Breast epithelium (tissue), 4 donors: ENCODE results near the gene KRT31. TPM values are rescaled to one million over a fixed set of nuclear protein-coding genes. Genes with fewer than 3 reads are reported as not detected.
"Not testable (repeated sequence)": the region's sequence is repeated elsewhere in the genome, so short reads cannot be mapped to it uniquely, and the experiment has no call there.

Source experiments
- DNase-seq, 2 donors: peaks; one replicate each; pipeline ENCODE4 v3.0.0-alpha.2; 2019; ENCODE audit warnings: low spot score in 2 of 2
- H3K27ac ChIP-seq, 2 donors: fragments of 200-600 bp; sonication (generic) in 1 of 2; one replicate each; pipeline ENCODE4 v1.5.1; 2016 to 2019; ENCODE audit warnings: mild to moderate bottlenecking in 1 of 2
- H3K27me3 ChIP-seq, 2 donors: fragments of 200-600 bp; sonication (generic) in 1 of 2; one replicate each; pipeline versions ENCODE4 v1.5.1 to v1.6.0; 2017 to 2019; ENCODE audit warnings: control low read depth in 1 of 2, mild to moderate bottlenecking in 1 of 2
- H3K36me3 ChIP-seq: fragments of 200-600 bp; one replicate; pipeline ENCODE4 v1.5.1; 2019
- H3K4me1 ChIP-seq, 2 donors: fragments of 200-600 bp; sonication (generic); one replicate each; pipeline ENCODE4 v1.5.1; 2016 to 2019; ENCODE audit warnings: control low read depth in 1 of 2
- H3K4me3 ChIP-seq, 3 donors: fragments of 200-600 bp; sonication (generic); 1 replicate in 2 of 3; 2 replicates in 1 of 3; pipeline ENCODE4 v1.5.1; 2016 to 2019; ENCODE audit warnings: mild to moderate bottlenecking in 3 of 3, moderate library complexity in 2 of 3
- H3K9me3 ChIP-seq, 2 donors: fragments of 200-600 bp; sonication (generic) in 1 of 2; one replicate each; pipeline ENCODE4 v1.5.1; 2016 to 2019; ENCODE audit warnings: control low read depth in 1 of 2
- CTCF ChIP-seq, 3 donors: fragments of 450-650 bp; IDR thresholded peaks; one replicate each; pipeline ENCODE4 v1.5.1; 2016 to 2017; ENCODE audit warnings: antibody characterized with exemption in 3 of 3, mild to moderate bottlenecking in 3 of 3, moderate library complexity in 3 of 3
- POLR2A ChIP-seq: fragments of 450-650 bp; IDR thresholded peaks from one replicate; pipeline ENCODE4 v1.6.1; 2016; ENCODE audit warnings: antibody characterized with exemption, mild to moderate bottlenecking, moderate library complexity
- POLR2AphosphoS5 ChIP-seq, 3 donors: sonication (generic); formaldehyde crosslinking; IDR thresholded peaks; one replicate each; pipeline ENCODE4 v1.6.1; 2017; ENCODE audit warnings: antibody characterized with exemption in 3 of 3
- intact Hi-C: fragments of 100-400 bp; cut with DNase I; formaldehyde crosslinking; loops from one replicate; pipeline ENCODE4 v1.15.1; 2023; ENCODE audit warnings: low total_unique reads
- total RNA-seq, 3 donors: library from RNA; depleted of rRNA; stranded (reverse); fragments of >200 nt; gene quantifications; one replicate each; pipeline ENCODE4 v1.1.0, GENCODE V29; 2016

KRT31 gene
- total RNA-seq, 3 donors from 2014 or later: not detected

- intact Hi-C loops: no loop called here
- Histone ChIP-seq H3K4me3 (no peak overlapping the region), H3K27me3 (no peaks in the 10 kb centered on the region), H3K36me3 (no peaks in the 10 kb centered on the region), H3K27ac (peak overlapping the region; percentile 88 to 91), H3K4me1 (peaks cover 0 to 14% of the 10 kb centered on the region in 2 donors), H3K9me3 (no peaks in the 10 kb centered on the region)
- DNase-seq: peak in 1 of 2 donors; percentile 91
- TF ChIP-seq POLR2A (no peak), POLR2AphosphoS5 (IDR thresholded peaks at IDR 0.05) (peak in 1 of 3 donors; percentile 76)
Observed at GRCh38 chr17:41404024-41404671, 6.7 kb upstream of the KRT31 start.

GRCh38 chr17:41403404-41404023 lies 6.1 kb upstream of the KRT31 start:
- no peaks in the 10 kb centered on the region for H3K27me3 ChIP-seq
- intact Hi-C loops: no loop called here
- H3K4me1 ChIP-seq: peaks cover 0 to 14% of the 10 kb centered on the region in 2 donors
- H3K4me3 ChIP-seq: no peak overlapping the region
- H3K36me3 ChIP-seq: no peaks in the 10 kb centered on the region
- H3K9me3 ChIP-seq: no peaks in the 10 kb centered on the region
- peak overlapping the region; percentile 88 to 91 for H3K27ac ChIP-seq
- no peak for DNase-seq
- TF ChIP-seq POLR2AphosphoS5 (IDR thresholded peaks at IDR 0.05): no peak
- TF ChIP-seq POLR2A: no peak
- TF ChIP-seq CTCF (IDR thresholded peaks at IDR 0.05): no peak

- intact Hi-C loops: loop anchor here (1.0 kb wide), 1 partner anchor 25 kb away; no protein-coding TSS in a partner anchor
- Histone ChIP-seq H3K27me3 (no peaks in the 10 kb centered on the region), H3K4me1 (peaks cover 0 to 14% of the 10 kb centered on the region in 2 donors), H3K4me3 (no peak overlapping the region), H3K27ac (peak overlapping the region; percentile 88 to 91), H3K9me3 (no peaks in the 10 kb centered on the region), H3K36me3 (no peaks in the 10 kb centered on the region)
- peak in 1 of 2 donors; percentile 62 for DNase-seq
- TF ChIP-seq POLR2A (no peak), CTCF (IDR thresholded peaks at IDR 0.05) (no peak), POLR2AphosphoS5 (IDR thresholded peaks at IDR 0.05) (no peak)
Observed at GRCh38 chr17:41402161-41402560, 4.8 kb upstream of the KRT31 start.

- Histone ChIP-seq H3K4me3 (no peak overlapping the region), H3K36me3 (no peaks in the 10 kb centered on the region), H3K4me1 (no peaks in the 10 kb centered on the region), H3K27ac (no peak overlapping the region), H3K9me3 (no peaks in the 10 kb centered on the region), H3K27me3 (no peaks in the 10 kb centered on the region)
- no peak for DNase-seq
- intact Hi-C loops: no loop called here
- TF ChIP-seq CTCF (IDR thresholded peaks at IDR 0.05) (no peak), POLR2A (no peak), POLR2AphosphoS5 (IDR thresholded peaks at IDR 0.05) (no peak)
Observed at GRCh38 chr17:41396340-41396739, 1.1 kb downstream of the KRT31 start.

GRCh38 chr17:41395611-41396010 lies 1.8 kb downstream of the KRT31 start:
- H3K27me3 ChIP-seq: no peaks in the 10 kb centered on the region
- no peak overlapping the region for H3K4me3 ChIP-seq
- H3K9me3 ChIP-seq: no peaks in the 10 kb centered on the region
- DNase-seq: no peak
- TF ChIP-seq POLR2AphosphoS5 (IDR thresholded peaks at IDR 0.05): no peak
- no peak for TF ChIP-seq CTCF (IDR thresholded peaks at IDR 0.05)
- no peak for TF ChIP-seq POLR2A
- H3K27ac ChIP-seq: no peak overlapping the region
- intact Hi-C loops: no loop called here
- H3K36me3 ChIP-seq: no peaks in the 10 kb centered on the region
- no peaks in the 10 kb centered on the region for H3K4me1 ChIP-seq

DNA sequence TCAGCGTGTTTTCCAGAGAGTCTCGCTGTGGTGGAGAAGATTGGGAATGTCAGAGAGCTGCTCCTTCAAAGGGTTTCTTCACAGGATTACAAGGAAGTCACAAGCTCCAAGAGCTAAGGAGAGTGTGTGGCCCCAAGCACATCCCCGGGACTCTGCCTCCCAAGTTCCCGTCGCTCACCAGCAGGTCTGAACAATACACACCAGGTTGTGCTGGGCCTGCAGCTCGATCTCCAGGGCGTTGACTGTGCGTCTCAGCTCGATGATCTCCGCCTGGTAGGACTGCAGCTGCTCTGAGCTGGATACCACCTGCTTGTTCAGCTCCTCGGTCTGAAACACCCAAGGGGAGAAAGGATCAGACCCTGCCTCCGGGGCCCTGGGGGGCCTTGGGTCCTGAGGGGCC lies 2.4 kb downstream of the KRT31 start:
- intact Hi-C loops, H3K27ac ChIP-seq, H3K4me3 ChIP-seq, H3K9me3 ChIP-seq, H3K27me3 ChIP-seq, DNase-seq, H3K4me1 ChIP-seq, H3K36me3 ChIP-seq: not testable (repeated sequence)
